ENCODE data around the gene RIN1.

RIN1 gene

GRCh38 chr11:66302656-66303055 is 33.6 kb downstream of the RIN1 start:
- H3K27ac ChIP-seq: no peak overlapping the region
- TF ChIP-seq CTCF (conservative IDR thresholded peaks at IDR 0.05): no peak

- no peak for TF ChIP-seq CTCF (conservative IDR thresholded peaks at IDR 0.05)
- no peak overlapping the region for H3K27ac ChIP-seq
These were observed 37.0 kb downstream of the RIN1 start for GRCh38 chr11:66299186-66299585.

- H3K27ac ChIP-seq: no peak overlapping the region
- no peak for TF ChIP-seq CTCF (conservative IDR thresholded peaks at IDR 0.05)
These were observed 38.6 kb downstream of the RIN1 start for GRCh38 chr11:66297610-66298009.

GRCh38 chr11:66294626-66295620 is 41.3 kb downstream of the RIN1 start:
- TF ChIP-seq CTCF (conservative IDR thresholded peaks at IDR 0.05): no peak
- no peak overlapping the region for H3K27ac ChIP-seq

- TF ChIP-seq CTCF (conservative IDR thresholded peaks at IDR 0.05): no peak
- H3K27ac ChIP-seq: no peak overlapping the region
These were observed 42.2 kb downstream of the RIN1 start for GRCh38 chr11:66293777-66294625.

- H3K27ac ChIP-seq: no peak overlapping the region
- no peak for TF ChIP-seq CTCF (conservative IDR thresholded peaks at IDR 0.05)
These were observed 42.9 kb downstream of the RIN1 start for GRCh38 chr11:66293352-66293751.
